ENCODE results near the gene RPL7L1.

GRCh38 chr6:42901538-42901957 lies 22.1 kb downstream of the RPL7L1 start:
- TF ChIP-seq CTCF (IDR thresholded peaks at IDR 0.05; ENCODE audit: insufficient read depth, low read length): peak; percentile 76
- no peak for TF ChIP-seq POLR2AphosphoS5 (IDR thresholded peaks at IDR 0.05; ENCODE audit: low read depth)
- TF ChIP-seq GABPA (IDR thresholded peaks at IDR 0.05; ENCODE audit: low read depth): no peak
